HCT116 (cell line): Measurements from ENCODE around the gene LRP1B.

Experiments used
- CTCF ChIP-seq, 3 experiments: fragments of 200-600 bp in 1 of 3; sonication (generic) in 1 of 3; IDR thresholded peaks in 2 of 3; conservative IDR thresholded peaks in 1 of 3; 2 replicates each; pipeline ENCODE4 v1.5.1; 2012 to 2017; ENCODE audit warnings: low read depth in 2 of 3, low read length in 2 of 3, antibody characterized with exemption in 1 of 3, borderline replicate concordance in 1 of 3, control low read depth in 1 of 3, mild to moderate bottlenecking in 1 of 3, mixed read lengths in 1 of 3, mixed run types in 1 of 3, moderate library complexity in 1 of 3; ENCODE audit not compliant: insufficient read depth in 1 of 3
- MAX ChIP-seq: IDR thresholded peaks from 2 replicates; pipeline ENCODE4 v1.6.1; 2012

GRCh38 chr2:141467331-141467730 is 663.5 kb downstream of the LRP1B start:
- no peak for TF ChIP-seq CTCF (IDR thresholded peaks at IDR 0.05 in 2 of 3, conservative IDR thresholded peaks at IDR 0.05 in 1 of 3; ENCODE audit: borderline replicate concordance in 1 of 3, insufficient read depth in 1 of 3, low read depth in 2 of 3, low read length in 2 of 3)
- TF ChIP-seq MAX, result no peak
